HepG2 (cell line): ENCODE data around the gene FALEC. TPM values are rescaled to one million over a fixed set of nuclear protein-coding genes. Genes with fewer than 3 reads are reported as not detected.

ENCODE experiments used
- HDAC1 ChIP-seq: sonication (generic); formaldehyde crosslinking; IDR thresholded peaks from 2 replicates; pipeline ENCODE4 v1.5.1; 2020; ENCODE audit warnings: mild to moderate bottlenecking, missing genetic modification reagents
- HHEX ChIP-seq: IDR thresholded peaks from 2 replicates; pipeline ENCODE4 v1.6.1; 2016; ENCODE audit warnings: control low read depth
- KDM3A ChIP-seq: IDR thresholded peaks from 2 replicates; pipeline ENCODE4 v1.6.1; 2018; ENCODE audit warnings: low read depth, missing compliant biosample characterization
- NAIF1 ChIP-seq: sonication (generic); formaldehyde crosslinking; IDR thresholded peaks from 2 replicates; pipeline ENCODE4 v1.5.0; 2020; ENCODE audit warnings: mild to moderate bottlenecking, missing genetic modification reagents, borderline replicate concordance
- SRY ChIP-seq: sonication (generic); formaldehyde crosslinking; IDR thresholded peaks from 2 replicates; pipeline ENCODE4 v1.8.0; 2022; ENCODE audit warnings: mild to moderate bottlenecking, missing genetic modification reagents
- XRCC5 ChIP-seq: fragments of 200-400 bp; formaldehyde crosslinking; optimal IDR thresholded peaks from 2 replicates; pipeline ENCODE3; 2017; ENCODE audit warnings: mild to moderate bottlenecking, low read length
- YEATS2 ChIP-seq: sonication (generic); formaldehyde crosslinking; IDR thresholded peaks from 2 replicates; pipeline ENCODE4 v1.4.0; 2020; ENCODE audit warnings: missing genetic modification reagents, borderline replicate concordance
- ZNF629 ChIP-seq: sonication (generic); formaldehyde crosslinking; conservative IDR thresholded peaks from 2 replicates; pipeline ENCODE4 v1.5.0; 2020; ENCODE audit warnings: missing genetic modification reagents
- ZNF768 ChIP-seq: sonication (generic); formaldehyde crosslinking; IDR thresholded peaks from 2 replicates; pipeline ENCODE4 v1.4.0; 2020; ENCODE audit warnings: missing genetic modification reagents
- polyA plus RNA-seq, 8 experiments: library from polyadenylated mRNA; depleted of rRNA in 3 of 8; stranded (reverse) in 7 of 8; unstranded in 1 of 8; fragments of >200 nt; fragmentation: Illumina TruSeq in 4 of 8; extraction: Trizol in 4 of 8; gene quantifications; 2 replicates each; pipeline versions ENCODE4 v1.2.1 to v1.2.3, GENCODE V29; 2011 to 2016; ENCODE audit warnings: low read depth in 4 of 8, missing spikeins in 1 of 8, mixed read lengths in 1 of 8; ENCODE audit not compliant: insufficient read depth in 1 of 8
- total RNA-seq, 5 experiments: library from RNA; depleted of rRNA; stranded (reverse); fragments of >200 nt; fragmentation: Illumina TruSeq; extraction: Trizol; gene quantifications; 2 replicates each; pipeline ENCODE4 v1.2.3, GENCODE V29; 2016; ENCODE audit warnings: low read depth in 1 of 5
- TF ChIP-seq, protein P1 (sequence below): sonication (generic); formaldehyde crosslinking; conservative IDR thresholded peaks from 2 replicates; pipeline ENCODE4 v1.4.0; 2020; ENCODE audit warnings: missing genetic modification reagents
- TF ChIP-seq, protein P2 (sequence below): sonication (generic); formaldehyde crosslinking; IDR thresholded peaks from 2 replicates; pipeline ENCODE4 v1.4.0; 2020; ENCODE audit warnings: missing genetic modification reagents
- TF ChIP-seq, protein P3 (sequence below): sonication (generic); formaldehyde crosslinking; IDR thresholded peaks from 2 replicates; pipeline ENCODE4 v1.5.0; 2020; ENCODE audit warnings: mild to moderate bottlenecking, missing genetic modification reagents, borderline replicate concordance
- TF ChIP-seq, protein P4 (sequence below), 2 experiments: sonication (generic) in 1 of 2; formaldehyde crosslinking in 1 of 2; IDR thresholded peaks; 2 replicates each; pipeline versions ENCODE4 v1.6.1 to v1.9.0; 2014 to 2022; ENCODE audit warnings: antibody characterized with exemption in 1 of 2, borderline replicate concordance in 1 of 2, inconsistent platforms in 1 of 2, low read depth in 1 of 2, missing genetic modification reagents in 1 of 2
- TF ChIP-seq, protein P5 (sequence below): sonication (generic); formaldehyde crosslinking; IDR thresholded peaks from 2 replicates; pipeline ENCODE4 v1.4.0; 2020; ENCODE audit warnings: mild to moderate bottlenecking, missing genetic modification reagents, borderline replicate concordance

Gene FALEC
- total and polyA plus RNA-seq, 2 of the 13 experiments (the other 11 are each of a cell fraction or from before 2014, with no cell fraction given), result 0.33 to 0.71 TPM

DNA sequence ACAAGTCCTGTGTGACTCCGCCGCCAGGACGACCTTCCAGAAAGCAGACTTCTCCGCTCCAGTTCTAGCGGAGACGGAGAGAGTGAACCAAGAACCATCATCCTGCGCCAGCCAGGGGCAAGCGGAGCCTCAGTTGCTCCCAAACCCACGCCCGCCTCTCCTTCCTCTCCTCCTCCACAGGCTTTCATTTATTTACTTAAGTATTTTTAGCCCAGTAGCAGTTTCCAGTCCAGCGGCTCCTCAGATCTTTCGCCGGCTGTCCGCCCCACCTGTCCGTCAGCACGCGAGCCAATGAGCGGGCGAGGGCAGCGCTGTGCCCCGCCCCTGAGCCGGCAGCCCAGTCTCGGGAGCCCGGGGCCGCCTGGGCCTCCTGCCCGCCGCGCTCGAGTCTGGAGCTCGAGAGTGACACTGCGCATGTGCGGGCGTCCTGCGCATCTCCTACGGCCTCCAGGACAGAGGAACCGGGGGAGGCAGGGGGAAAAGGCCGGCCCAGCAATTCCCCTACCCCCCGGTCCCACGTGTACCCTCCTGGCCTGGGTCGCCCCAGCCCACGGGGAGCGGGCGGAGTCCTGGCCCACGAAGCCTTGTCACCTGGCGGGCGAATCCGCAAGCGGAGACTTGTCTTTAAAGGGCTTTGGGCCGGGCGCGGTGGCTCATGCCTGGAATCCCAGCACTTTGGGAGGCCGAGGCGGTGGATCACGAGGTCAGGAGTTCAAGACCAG lies at the start of gene FALEC (continued):
- TF ChIP-seq, protein P1, sequence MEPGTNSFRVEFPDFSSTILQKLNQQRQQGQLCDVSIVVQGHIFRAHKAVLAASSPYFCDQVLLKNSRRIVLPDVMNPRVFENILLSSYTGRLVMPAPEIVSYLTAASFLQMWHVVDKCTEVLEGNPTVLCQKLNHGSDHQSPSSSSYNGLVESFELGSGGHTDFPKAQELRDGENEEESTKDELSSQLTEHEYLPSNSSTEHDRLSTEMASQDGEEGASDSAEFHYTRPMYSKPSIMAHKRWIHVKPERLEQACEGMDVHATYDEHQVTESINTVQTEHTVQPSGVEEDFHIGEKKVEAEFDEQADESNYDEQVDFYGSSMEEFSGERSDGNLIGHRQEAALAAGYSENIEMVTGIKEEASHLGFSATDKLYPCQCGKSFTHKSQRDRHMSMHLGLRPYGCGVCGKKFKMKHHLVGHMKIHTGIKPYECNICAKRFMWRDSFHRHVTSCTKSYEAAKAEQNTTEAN (CRISPR knock-in tag), result no peak
- TF ChIP-seq ZNF768 (CRISPR knock-in tag), result peak; percentile 64; the same call in 1 of the 2 replicates
- TF ChIP-seq, protein P2, sequence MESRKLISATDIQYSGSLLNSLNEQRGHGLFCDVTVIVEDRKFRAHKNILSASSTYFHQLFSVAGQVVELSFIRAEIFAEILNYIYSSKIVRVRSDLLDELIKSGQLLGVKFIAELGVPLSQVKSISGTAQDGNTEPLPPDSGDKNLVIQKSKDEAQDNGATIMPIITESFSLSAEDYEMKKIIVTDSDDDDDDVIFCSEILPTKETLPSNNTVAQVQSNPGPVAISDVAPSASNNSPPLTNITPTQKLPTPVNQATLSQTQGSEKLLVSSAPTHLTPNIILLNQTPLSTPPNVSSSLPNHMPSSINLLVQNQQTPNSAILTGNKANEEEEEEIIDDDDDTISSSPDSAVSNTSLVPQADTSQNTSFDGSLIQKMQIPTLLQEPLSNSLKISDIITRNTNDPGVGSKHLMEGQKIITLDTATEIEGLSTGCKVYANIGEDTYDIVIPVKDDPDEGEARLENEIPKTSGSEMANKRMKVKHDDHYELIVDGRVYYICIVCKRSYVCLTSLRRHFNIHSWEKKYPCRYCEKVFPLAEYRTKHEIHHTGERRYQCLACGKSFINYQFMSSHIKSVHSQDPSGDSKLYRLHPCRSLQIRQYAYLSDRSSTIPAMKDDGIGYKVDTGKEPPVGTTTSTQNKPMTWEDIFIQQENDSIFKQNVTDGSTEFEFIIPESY (CRISPR knock-in tag), result 0 out of 2 replicates have a peak, but pooled peaks have one; percentile 12
- TF ChIP-seq HHEX (CRISPR knock-in tag), result no peak
- 0 out of 2 replicates have a peak, but pooled peaks have one; percentile 31 for TF ChIP-seq SRY
- TF ChIP-seq, protein P3, sequence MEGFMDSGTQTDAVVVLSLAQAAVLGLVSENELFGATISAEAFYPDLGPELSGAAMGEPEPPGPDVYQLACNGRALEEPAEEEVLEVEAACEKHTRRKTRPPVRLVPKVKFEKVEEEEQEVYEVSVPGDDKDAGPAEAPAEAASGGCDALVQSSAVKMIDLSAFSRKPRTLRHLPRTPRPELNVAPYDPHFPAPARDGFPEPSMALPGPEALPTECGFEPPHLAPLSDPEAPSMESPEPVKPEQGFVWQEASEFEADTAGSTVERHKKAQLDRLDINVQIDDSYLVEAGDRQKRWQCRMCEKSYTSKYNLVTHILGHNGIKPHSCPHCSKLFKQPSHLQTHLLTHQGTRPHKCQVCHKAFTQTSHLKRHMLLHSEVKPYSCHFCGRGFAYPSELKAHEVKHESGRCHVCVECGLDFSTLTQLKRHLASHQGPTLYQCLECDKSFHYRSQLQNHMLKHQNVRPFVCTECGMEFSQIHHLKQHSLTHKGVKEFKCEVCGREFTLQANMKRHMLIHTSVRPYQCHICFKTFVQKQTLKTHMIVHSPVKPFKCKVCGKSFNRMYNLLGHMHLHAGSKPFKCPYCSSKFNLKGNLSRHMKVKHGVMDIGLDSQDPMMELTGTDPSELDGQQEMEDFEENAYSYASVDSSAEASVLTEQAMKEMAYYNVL (CRISPR knock-in tag), result peak; percentile 43
- TF ChIP-seq NAIF1 (CRISPR knock-in tag), result peak; percentile 27; the same call in 1 of the 2 replicates
- TF ChIP-seq, protein P4, sequence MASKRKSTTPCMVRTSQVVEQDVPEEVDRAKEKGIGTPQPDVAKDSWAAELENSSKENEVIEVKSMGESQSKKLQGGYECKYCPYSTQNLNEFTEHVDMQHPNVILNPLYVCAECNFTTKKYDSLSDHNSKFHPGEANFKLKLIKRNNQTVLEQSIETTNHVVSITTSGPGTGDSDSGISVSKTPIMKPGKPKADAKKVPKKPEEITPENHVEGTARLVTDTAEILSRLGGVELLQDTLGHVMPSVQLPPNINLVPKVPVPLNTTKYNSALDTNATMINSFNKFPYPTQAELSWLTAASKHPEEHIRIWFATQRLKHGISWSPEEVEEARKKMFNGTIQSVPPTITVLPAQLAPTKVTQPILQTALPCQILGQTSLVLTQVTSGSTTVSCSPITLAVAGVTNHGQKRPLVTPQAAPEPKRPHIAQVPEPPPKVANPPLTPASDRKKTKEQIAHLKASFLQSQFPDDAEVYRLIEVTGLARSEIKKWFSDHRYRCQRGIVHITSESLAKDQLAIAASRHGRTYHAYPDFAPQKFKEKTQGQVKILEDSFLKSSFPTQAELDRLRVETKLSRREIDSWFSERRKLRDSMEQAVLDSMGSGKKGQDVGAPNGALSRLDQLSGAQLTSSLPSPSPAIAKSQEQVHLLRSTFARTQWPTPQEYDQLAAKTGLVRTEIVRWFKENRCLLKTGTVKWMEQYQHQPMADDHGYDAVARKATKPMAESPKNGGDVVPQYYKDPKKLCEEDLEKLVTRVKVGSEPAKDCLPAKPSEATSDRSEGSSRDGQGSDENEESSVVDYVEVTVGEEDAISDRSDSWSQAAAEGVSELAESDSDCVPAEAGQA (IDR thresholded peaks at IDR 0.05; ENCODE audit: low read depth), result no peak
- TF ChIP-seq, protein P4 (CRISPR knock-in tag; IDR thresholded peaks at IDR 0.05; ENCODE audit: borderline replicate concordance), result no peak
- TF ChIP-seq, protein P5, sequence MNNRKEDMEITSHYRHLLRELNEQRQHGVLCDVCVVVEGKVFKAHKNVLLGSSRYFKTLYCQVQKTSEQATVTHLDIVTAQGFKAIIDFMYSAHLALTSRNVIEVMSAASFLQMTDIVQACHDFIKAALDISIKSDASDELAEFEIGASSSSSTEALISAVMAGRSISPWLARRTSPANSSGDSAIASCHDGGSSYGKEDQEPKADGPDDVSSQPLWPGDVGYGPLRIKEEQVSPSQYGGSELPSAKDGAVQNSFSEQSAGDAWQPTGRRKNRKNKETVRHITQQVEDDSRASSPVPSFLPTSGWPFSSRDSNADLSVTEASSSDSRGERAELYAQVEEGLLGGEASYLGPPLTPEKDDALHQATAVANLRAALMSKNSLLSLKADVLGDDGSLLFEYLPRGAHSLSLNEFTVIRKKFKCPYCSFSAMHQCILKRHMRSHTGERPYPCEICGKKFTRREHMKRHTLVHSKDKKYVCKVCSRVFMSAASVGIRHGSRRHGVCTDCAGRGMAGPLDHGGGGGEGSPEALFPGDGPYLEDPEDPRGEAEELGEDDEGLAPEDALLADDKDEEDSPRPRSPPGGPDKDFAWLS (CRISPR knock-in tag), result 0 out of 2 replicates have a peak, but pooled peaks have one; percentile 67
- peak; percentile 49; the same call in 1 of the 2 replicates for TF ChIP-seq YEATS2 (CRISPR knock-in tag)
- peak; percentile 45; the same call in 1 of the 2 replicates for TF ChIP-seq HDAC1 (CRISPR knock-in tag)
- TF ChIP-seq XRCC5, result peak; percentile 22
- TF ChIP-seq KDM3A, result peak; percentile 56; the same call in 1 of the 2 replicates
- TF ChIP-seq ZNF629 (CRISPR knock-in tag), result peak; percentile 28; the same call in 1 of the 2 replicates
